Stimulated activated naive CD8-positive, alpha-beta T cell treated with anti-CD3 and anti-CD28 coated beads, Interleukin-15, Interleukin-2, amounts not matched to agents 100 ng/mL and 50 ng/mL, for 24 hours (primary cell): ENCODE data around the gene CABP1.

Experiments used
- H3K27ac Mint-ChIP-seq: one replicate; pipeline ENCODE4 v1.8.0; 2021; ENCODE audit warnings: mild to moderate bottlenecking, mixed read lengths
- H3K27me3 Mint-ChIP-seq: one replicate; pipeline ENCODE4 v1.8.0; 2021; ENCODE audit warnings: mixed read lengths
- H3K36me3 Mint-ChIP-seq: one replicate; pipeline ENCODE4 v1.8.0; 2021; ENCODE audit warnings: low read depth, mixed read lengths
- H3K4me1 Mint-ChIP-seq: one replicate; pipeline ENCODE4 v1.8.0; 2021; ENCODE audit warnings: low read depth, mixed read lengths
- H3K4me3 Mint-ChIP-seq: one replicate; pipeline ENCODE4 v1.8.0; 2021; ENCODE audit warnings: mild to moderate bottlenecking, mixed read lengths
- H3K9me3 Mint-ChIP-seq: one replicate; pipeline ENCODE4 v1.8.0; 2021; ENCODE audit warnings: mixed read lengths

The CABP1 gene

DNA sequence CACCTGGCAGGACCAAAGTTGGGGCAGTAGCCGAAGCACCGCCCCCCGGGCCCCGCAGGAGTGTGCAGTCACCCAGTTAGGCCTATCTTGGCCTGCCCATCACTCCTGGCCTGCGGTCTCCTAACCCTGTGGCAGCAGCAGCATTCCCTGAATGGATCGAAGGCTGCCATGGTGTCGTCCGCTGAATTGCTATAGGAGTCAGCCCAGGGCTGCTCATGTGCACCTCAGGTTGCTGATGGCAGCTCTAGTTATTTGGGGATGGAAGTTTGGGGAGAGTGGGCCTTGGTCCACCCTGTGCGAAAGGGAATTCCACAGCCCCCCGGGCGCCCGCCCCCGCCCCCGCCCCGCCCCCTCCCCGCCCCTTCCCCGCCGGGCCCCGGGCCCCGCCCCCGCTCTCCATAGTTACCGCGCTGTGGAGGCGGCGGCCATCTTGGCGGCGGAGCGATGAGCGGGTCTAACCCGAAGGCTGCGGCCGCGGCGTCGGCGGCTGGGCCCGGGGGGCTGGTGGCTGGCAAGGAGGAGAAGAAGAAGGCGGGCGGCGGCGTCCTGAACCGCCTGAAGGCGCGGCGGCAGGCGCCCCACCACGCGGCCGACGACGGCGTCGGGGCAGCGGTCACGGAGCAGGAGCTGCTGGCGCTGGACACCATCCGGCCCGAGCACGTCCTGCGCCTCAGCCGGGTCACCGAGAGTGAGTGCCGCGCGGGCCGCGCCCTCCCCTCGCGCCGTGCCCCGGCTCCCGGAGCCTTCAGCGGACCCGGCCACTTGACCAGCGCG lies 69.8 kb downstream of the CABP1 start, which contains the start of gene UNC119B:
Gene UNC119B (plus strand): TSS at position 428 of the 774 bp plus-strand sequence. CDS start 17 bp downstream, at position 445.
- Mint-ChIP-seq H3K9me3 (no peaks in the 10 kb centered on the region), H3K4me1 (peaks cover 31% of the 10 kb centered on the region), H3K36me3 (peaks cover 19% of the 10 kb centered on the region), H3K27ac (peak within 1 kb of the TSS; percentile 82), H3K4me3 (peak within 1 kb of the TSS; percentile 91), H3K27me3 (no peaks in the 10 kb centered on the region)

DNA sequence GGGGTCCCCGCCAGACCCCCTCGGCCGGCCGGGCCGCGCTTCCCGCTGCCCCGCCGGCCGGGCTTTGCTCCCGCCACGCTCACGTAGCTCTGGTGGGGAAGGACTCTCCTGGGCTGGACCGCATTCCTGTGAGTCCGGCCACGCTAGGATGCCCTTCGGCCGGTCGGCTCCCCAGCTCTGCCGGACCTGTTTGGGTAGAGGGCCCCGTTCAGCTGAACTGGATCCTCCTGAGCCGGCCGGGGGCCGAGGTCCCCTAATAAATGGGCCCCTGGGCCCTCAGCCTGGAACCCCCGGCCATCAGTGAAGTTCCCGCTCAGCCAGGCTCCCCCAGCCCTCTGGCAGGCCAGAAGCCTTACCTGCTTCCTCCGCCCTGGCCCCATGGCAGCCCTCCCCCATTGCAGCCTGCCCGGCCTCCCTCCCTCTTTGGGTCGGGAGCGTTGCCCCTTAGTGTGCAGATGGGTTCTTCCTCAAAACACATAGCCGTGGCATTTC lies 70.4 kb downstream of the CABP1 start:
- H3K27ac Mint-ChIP-seq = peak overlapping the region; percentile 82
- H3K27me3 Mint-ChIP-seq = no peaks in the 10 kb centered on the region
- peak overlapping the region; percentile 91 for H3K4me3 Mint-ChIP-seq
- H3K9me3 Mint-ChIP-seq = no peaks in the 10 kb centered on the region
- H3K36me3 Mint-ChIP-seq = peaks cover 23% of the 10 kb centered on the region
- peaks cover 31% of the 10 kb centered on the region for H3K4me1 Mint-ChIP-seq

DNA sequence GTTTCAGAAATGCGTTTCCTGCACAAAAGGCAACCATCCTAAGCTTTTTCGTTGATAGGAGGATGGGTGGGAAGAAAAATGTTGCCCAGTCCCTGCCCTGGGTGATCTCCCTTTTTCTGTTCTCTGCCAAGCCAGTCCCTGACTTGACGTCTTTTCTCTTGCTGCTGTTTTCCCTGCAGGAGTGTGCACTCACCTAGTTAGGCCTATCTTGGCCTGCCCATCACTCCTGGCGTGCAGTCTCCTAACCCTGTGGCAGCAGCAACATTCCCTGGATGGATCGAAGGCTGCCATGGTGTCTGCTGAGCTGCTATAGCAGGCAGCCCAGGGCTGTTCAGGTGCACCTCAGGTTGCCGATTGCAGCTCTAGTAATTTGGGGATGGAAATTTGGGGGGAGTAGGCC lies 71.0 kb downstream of the CABP1 start:
- Mint-ChIP-seq H3K4me3 (peak overlapping the region; percentile 91), H3K4me1 (peaks cover 33% of the 10 kb centered on the region), H3K36me3 (peaks cover 28% of the 10 kb centered on the region), H3K27me3 (no peaks in the 10 kb centered on the region), H3K9me3 (no peaks in the 10 kb centered on the region), H3K27ac (peak overlapping the region; percentile 82)

DNA sequence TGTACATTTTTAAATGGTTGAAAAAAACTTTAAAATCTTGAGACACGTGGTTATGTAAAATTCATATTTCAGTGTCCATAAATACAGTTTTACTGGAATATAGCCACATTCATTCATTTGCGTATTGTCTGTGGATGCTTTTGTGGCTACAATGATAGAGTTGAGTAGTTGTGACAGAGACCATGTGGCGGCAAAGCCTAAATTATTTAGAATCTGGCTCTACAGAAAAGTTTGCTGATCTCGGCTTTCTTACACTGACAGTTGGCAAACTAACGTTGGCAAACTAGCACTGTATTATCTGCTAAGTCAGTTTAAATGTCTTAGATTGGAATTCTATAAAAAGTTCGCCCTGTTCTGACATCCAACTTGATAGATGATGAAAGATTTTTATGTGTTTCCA lies 72.2 kb downstream of the CABP1 start:
- H3K4me3 Mint-ChIP-seq = no peak overlapping the region
- no peak overlapping the region for H3K27ac Mint-ChIP-seq
- peaks cover 33% of the 10 kb centered on the region for H3K36me3 Mint-ChIP-seq

DNA sequence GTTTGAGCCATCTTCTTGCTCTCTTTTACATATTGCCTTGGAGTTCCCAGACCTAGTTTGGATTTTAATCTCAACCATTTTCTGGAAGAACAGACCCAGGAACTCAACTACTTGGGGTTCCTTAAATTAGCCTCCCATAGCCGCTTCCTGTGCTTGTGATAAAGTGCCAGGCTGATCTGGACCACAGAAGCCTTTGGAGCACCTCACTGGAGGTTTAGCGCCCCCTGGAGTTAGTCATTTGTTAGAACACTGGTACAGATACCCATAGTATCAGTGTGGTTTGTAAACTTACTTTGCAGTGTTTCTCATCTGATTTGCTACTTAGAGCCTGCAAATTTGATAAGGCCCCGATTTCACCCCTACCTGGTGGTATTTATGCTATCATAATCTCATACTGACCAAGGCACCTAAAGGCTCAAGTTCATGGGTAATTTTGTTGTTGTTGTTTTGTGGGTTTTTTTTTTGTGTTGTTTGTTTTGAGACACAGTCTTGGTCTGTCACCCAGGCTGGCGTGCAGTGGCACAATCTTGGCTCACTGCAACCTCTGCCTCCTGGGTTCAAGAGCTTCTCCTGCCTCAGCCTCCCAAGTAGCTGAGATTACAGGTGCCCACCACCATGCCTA lies 73.5 kb downstream of the CABP1 start:
- Mint-ChIP-seq H3K9me3 (no peaks in the 10 kb centered on the region), H3K4me3 (peak overlapping the region; percentile 42), H3K27ac (no peak overlapping the region), H3K36me3 (peaks cover 42% of the 10 kb centered on the region), H3K27me3 (no peaks in the 10 kb centered on the region), H3K4me1 (peaks cover 43% of the 10 kb centered on the region)

More for the DNA sequence above, 72.2 kb downstream of the CABP1 start:
- H3K4me1 Mint-ChIP-seq = peaks cover 33% of the 10 kb centered on the region
- H3K9me3 Mint-ChIP-seq = no peaks in the 10 kb centered on the region
- no peaks in the 10 kb centered on the region for H3K27me3 Mint-ChIP-seq
